Esophagus squamous epithelium (tissue), 5 donors: ENCODE measurements around the gene DOCK11. TPM values are rescaled to one million over a fixed set of nuclear protein-coding genes. Genes with fewer than 3 reads are reported as not detected.

Experiments used
- DNase-seq: peaks from one replicate; lab custom pipeline; 2025; lab: John Stamatoyannopoulos, UW
- H3K27ac ChIP-seq, 4 donors: fragments of 200-600 bp; sonication (generic); one replicate each; pipeline ENCODE4 v1.5.1; 2016 to 2019; ENCODE audit warnings: mild to moderate bottlenecking in 1 of 4
- H3K27me3 ChIP-seq, 4 donors: fragments of 200-600 bp; sonication (generic); 1 replicate in 3 of 4; 2 replicates in 1 of 4; pipeline versions ENCODE4 v1.5.1 to v1.6.0; 2017 to 2021; ENCODE audit warnings: antibody characterized with exemption in 1 of 4
- H3K36me3 ChIP-seq, 3 donors: fragments of 200-600 bp; sonication (generic); one replicate each; pipeline ENCODE4 v1.5.1; 2016 to 2019
- H3K4me1 ChIP-seq, 3 donors: fragments of 200-600 bp; sonication (generic); one replicate each; pipeline ENCODE4 v1.5.1; 2017 to 2019
- H3K4me3 ChIP-seq, 4 donors: fragments of 200-600 bp; sonication (generic); 1 replicate in 3 of 4; 2 replicates in 1 of 4; pipeline ENCODE4 v1.5.1; 2016 to 2019; ENCODE audit warnings: mild to moderate bottlenecking in 2 of 4, moderate library complexity in 1 of 4
- H3K9me3 ChIP-seq, 3 donors: fragments of 200-600 bp; sonication (generic); one replicate each; pipeline ENCODE4 v1.5.1; 2016 to 2019
- CTCF ChIP-seq, 6 experiments: fragments of 450-650 bp in 4 of 6; fragments of 200-600 bp in 2 of 6; sonication (generic) in 2 of 6; IDR thresholded peaks; one replicate each; pipeline ENCODE4 v1.5.1; 2016 to 2019; ENCODE audit warnings: antibody characterized with exemption in 6 of 6, mild to moderate bottlenecking in 4 of 6, moderate library complexity in 4 of 6
- POLR2A ChIP-seq, 4 donors: fragments of 450-650 bp; IDR thresholded peaks; one replicate each; pipeline ENCODE4 v1.6.1; 2017; ENCODE audit warnings: antibody characterized with exemption in 4 of 4, mild to moderate bottlenecking in 4 of 4, moderate library complexity in 3 of 4
- WGBS, 2 donors: methylation state at CpG; one replicate each; pipeline ENCODE4 v1.1.5; 2018; 5-methylcytosine and 5-hydroxymethylcytosine counted together
- intact Hi-C: fragments of 100-400 bp; cut with DNase I; formaldehyde crosslinking; loops from one replicate; pipeline ENCODE4 v1.15.0; 2022
- total RNA-seq, 4 donors: library from RNA; depleted of rRNA; stranded (reverse); fragments of >200 nt; gene quantifications; one replicate each; pipeline ENCODE4 v1.1.0, GENCODE V29; 2016
- donor health status: DM: yes; HTN: yes; CAD: no.

DOCK11 gene
- total RNA-seq, 4 donors from 2014 or later: 1.1 to 16.4 (median 11.0) TPM

DNA sequence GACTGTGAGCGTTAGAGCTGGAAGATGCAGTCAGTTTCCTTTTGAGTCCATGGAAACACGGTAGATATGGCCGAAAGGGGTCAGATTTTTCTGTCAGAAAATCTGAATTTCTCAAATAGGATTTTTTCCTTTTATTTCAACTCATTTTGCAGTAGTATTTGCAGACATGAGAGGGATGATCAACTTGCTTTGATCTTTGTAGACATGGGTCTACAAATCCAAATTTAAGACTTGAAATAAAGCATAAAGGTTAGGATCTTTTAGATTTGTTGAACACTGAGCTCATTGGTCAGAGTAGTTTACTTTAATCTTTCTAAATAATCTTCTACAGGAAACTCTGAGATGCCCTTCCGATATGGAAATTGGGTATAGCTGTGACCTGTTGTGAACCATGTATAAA lies 44.7 kb downstream of the DOCK11 start:
- Histone ChIP-seq H3K36me3 (no peaks in the 10 kb centered on the region), H3K9me3 (no peaks in the 10 kb centered on the region), H3K4me3 (no peak overlapping the region), H3K27me3 (no peaks in the 10 kb centered on the region), H3K4me1 (peaks cover 0 to under 1% (median 0%) of the 10 kb centered on the region in 3 donors), H3K27ac (no peak overlapping the region)
- no peak for TF ChIP-seq POLR2A (IDR thresholded peaks at IDR 0.05)
- no peak for TF ChIP-seq CTCF (IDR thresholded peaks at IDR 0.05)
- intact Hi-C loops: no loop called here
- DNase-seq: no peak
- WGBS, 2 donors: 71 to 97% methylated on average over 4 of the region's 4 CpGs

- Histone ChIP-seq H3K9me3 (no peaks in the 10 kb centered on the region), H3K27me3 (no peaks in the 10 kb centered on the region), H3K27ac (no peak overlapping the region), H3K4me3 (no peak overlapping the region), H3K36me3 (no peaks in the 10 kb centered on the region), H3K4me1 (no peaks in the 10 kb centered on the region)
- TF ChIP-seq POLR2A (IDR thresholded peaks at IDR 0.05) (no peak), CTCF (IDR thresholded peaks at IDR 0.05) (no peak)
- 82 to 94% methylated on average over 3 of the region's 3 CpGs for WGBS, 2 donors
- no peak for DNase-seq
- intact Hi-C loops: no loop called here
Observed at GRCh38 chrX:118541482-118541881, 45.9 kb downstream of the DOCK11 start.

GRCh38 chrX:118545510-118545909 lies 49.9 kb downstream of the DOCK11 start:
- no peaks in the 10 kb centered on the region for H3K9me3 ChIP-seq
- H3K27ac ChIP-seq: no peak overlapping the region
- intact Hi-C loops: no loop called here
- no peak for DNase-seq
- H3K36me3 ChIP-seq: no peaks in the 10 kb centered on the region
- TF ChIP-seq POLR2A (IDR thresholded peaks at IDR 0.05) (no peak), CTCF (IDR thresholded peaks at IDR 0.05) (no peak)
- no peak overlapping the region for H3K4me3 ChIP-seq
- WGBS, 2 donors: 63 to 66% methylated on average over 4 of the region's 5 CpGs
- no peaks in the 10 kb centered on the region for H3K4me1 ChIP-seq
- no peaks in the 10 kb centered on the region for H3K27me3 ChIP-seq

GRCh38 chrX:118548841-118549240 lies 53.2 kb downstream of the DOCK11 start:
- no peak for DNase-seq
- intact Hi-C loops: no loop called here

GRCh38 chrX:118550792-118551191 lies 55.2 kb downstream of the DOCK11 start:
- 21 to 56% methylated on average over 2 of the region's 2 CpGs for WGBS, 2 donors
- H3K4me1 ChIP-seq: peaks cover 0 to 17% (median 0%) of the 10 kb centered on the region in 3 donors

More at GRCh38 chrX:118548841-118549240, 53.2 kb downstream of the DOCK11 start:
- no peak for TF ChIP-seq CTCF (IDR thresholded peaks at IDR 0.05)
- H3K9me3 ChIP-seq: no peaks in the 10 kb centered on the region
- peaks cover 0 to 17% (median 0%) of the 10 kb centered on the region in 3 donors for H3K4me1 ChIP-seq
- WGBS, 2 donors: 69 to 90% methylated on average over 3 of the region's 3 CpGs
- no peaks in the 10 kb centered on the region for H3K27me3 ChIP-seq
- no peaks in the 10 kb centered on the region for H3K36me3 ChIP-seq
- no peak overlapping the region for H3K4me3 ChIP-seq
- no peak overlapping the region for H3K27ac ChIP-seq

More at GRCh38 chrX:118550792-118551191, 55.2 kb downstream of the DOCK11 start:
- intact Hi-C loops: no loop called here
- TF ChIP-seq CTCF (IDR thresholded peaks at IDR 0.05) (no peak), POLR2A (IDR thresholded peaks at IDR 0.05) (no peak)
- Histone ChIP-seq H3K9me3 (no peaks in the 10 kb centered on the region), H3K27me3 (no peaks in the 10 kb centered on the region), H3K36me3 (no peaks in the 10 kb centered on the region), H3K4me3 (no peak overlapping the region), H3K27ac (no peak overlapping the region)
- no peak for DNase-seq
